ENCODE results near the gene CCDC60.

- TF ChIP-seq ZBTB49 (tag by site-specific recombination; IDR thresholded peaks at IDR 0.05; ENCODE audit: low read depth) (no peak), CTCF (tag by site-specific recombination; IDR thresholded peaks at IDR 0.05) (no peak), REST (tag by site-specific recombination; IDR thresholded peaks at IDR 0.05) (no peak), ZNF785 (tag by site-specific recombination; IDR thresholded peaks at IDR 0.05) (no peak), ZNF704 (tag by site-specific recombination; IDR thresholded peaks at IDR 0.05) (no peak), ZNF623 (tag by site-specific recombination; IDR thresholded peaks at IDR 0.05) (no peak), ZNF114 (tag by site-specific recombination; IDR thresholded peaks at IDR 0.05) (no peak), ATF2 (tag by site-specific recombination; IDR thresholded peaks at IDR 0.05; ENCODE audit: low read depth) (no peak), ZNF791 (tag by site-specific recombination; IDR thresholded peaks at IDR 0.05) (no peak), ZNF837 (tag by site-specific recombination; IDR thresholded peaks at IDR 0.05) (no peak), ZNF221 (tag by site-specific recombination; IDR thresholded peaks at IDR 0.05; ENCODE audit: borderline replicate concordance) (no peak), YY1 (tag by site-specific recombination; IDR thresholded peaks at IDR 0.05) (no peak), ZNF600 (tag by site-specific recombination; IDR thresholded peaks at IDR 0.05) (no peak)
These were observed 82.9 kb downstream of the CCDC60 start for GRCh38 chr12:119417440-119417839.

All from HEK293 (cell line).